Measurements from ENCODE around the gene PLP2. TPM values are rescaled to one million over a fixed set of nuclear protein-coding genes. Genes with fewer than 3 reads are reported as not detected.

PLP2 gene
- total RNA-seq, 1 donor from 2014 or later, result 37.8 TPM

DNA sequence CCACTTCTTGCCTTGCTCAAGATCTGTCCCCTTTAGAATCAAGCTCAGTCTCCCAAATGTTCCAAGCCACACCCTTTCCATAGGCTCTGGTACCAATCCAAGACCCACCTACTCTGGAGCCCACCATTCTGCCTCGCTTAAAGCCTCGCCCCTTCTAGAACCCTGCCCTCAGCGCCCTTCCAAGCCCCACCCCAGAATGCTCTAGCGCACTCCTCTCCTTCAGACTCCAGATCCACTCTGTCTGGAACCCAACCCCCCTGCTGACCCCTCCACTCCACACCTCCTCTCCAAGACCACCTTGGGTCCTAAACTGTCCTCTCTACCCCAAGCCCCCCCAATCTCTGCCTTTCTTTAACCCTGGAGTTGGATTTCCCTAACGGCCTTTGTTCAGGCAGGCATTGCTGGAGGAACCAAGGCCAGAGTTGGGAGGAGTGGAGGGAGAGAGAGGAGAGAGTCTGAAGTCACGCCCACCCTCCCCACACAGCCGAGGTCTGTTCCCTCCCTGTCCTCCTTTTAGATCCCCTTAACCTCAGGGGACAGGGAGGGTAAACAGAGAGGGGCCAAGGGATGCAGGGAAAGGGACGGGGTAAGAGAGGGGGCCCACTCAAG lies 16.9 kb downstream of the PLP2 start:
- TF ChIP-seq, protein P1, sequence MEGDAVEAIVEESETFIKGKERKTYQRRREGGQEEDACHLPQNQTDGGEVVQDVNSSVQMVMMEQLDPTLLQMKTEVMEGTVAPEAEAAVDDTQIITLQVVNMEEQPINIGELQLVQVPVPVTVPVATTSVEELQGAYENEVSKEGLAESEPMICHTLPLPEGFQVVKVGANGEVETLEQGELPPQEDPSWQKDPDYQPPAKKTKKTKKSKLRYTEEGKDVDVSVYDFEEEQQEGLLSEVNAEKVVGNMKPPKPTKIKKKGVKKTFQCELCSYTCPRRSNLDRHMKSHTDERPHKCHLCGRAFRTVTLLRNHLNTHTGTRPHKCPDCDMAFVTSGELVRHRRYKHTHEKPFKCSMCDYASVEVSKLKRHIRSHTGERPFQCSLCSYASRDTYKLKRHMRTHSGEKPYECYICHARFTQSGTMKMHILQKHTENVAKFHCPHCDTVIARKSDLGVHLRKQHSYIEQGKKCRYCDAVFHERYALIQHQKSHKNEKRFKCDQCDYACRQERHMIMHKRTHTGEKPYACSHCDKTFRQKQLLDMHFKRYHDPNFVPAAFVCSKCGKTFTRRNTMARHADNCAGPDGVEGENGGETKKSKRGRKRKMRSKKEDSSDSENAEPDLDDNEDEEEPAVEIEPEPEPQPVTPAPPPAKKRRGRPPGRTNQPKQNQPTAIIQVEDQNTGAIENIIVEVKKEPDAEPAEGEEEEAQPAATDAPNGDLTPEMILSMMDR (IDR thresholded peaks at IDR 0.05; ENCODE audit: unreplicated experiment), result no peak
- Mint-ChIP-seq H3K27ac (no peak overlapping the region), H3K27me3 (ENCODE audit: low read depth) (no peaks in the 10 kb centered on the region), H3K4me1 (peaks cover 31% of the 10 kb centered on the region), H3K4me3 (no peak overlapping the region), H3K9me3 (peaks cover 10% of the 10 kb centered on the region), H3K36me3 (no peaks in the 10 kb centered on the region)
- no peak for DNase-seq (ENCODE audit: low spot score in 2 of 2, unreplicated experiment in 2 of 2)

DNA sequence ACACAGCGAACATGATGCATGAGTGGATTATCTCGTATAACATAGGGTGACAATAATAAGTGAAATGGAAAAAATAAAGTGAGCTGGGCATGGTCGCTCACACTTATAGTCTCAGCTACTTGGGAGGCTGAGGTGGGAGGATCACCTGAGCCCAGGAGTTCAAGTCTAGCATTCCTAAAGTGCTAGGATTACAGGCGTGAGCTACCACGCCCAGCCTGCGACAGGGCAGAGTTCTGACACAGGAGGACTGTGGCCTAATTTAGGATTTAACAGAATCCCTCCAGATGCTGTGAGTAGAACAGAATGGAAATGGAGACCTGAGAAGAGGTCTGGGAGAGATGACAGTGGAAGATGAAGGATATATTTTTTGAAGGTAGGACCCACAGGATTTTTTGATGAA lies 17.9 kb downstream of the PLP2 start:
- peaks cover 15% of the 10 kb centered on the region for H3K9me3 Mint-ChIP-seq
- H3K4me3 Mint-ChIP-seq, result peak overlapping the region; percentile 30
- peaks cover 28% of the 10 kb centered on the region for H3K4me1 Mint-ChIP-seq
- H3K27ac Mint-ChIP-seq, result peak overlapping the region; percentile 80
- H3K27me3 Mint-ChIP-seq (ENCODE audit: low read depth), result no peaks in the 10 kb centered on the region
- DNase-seq (ENCODE audit: low spot score in 2 of 2, unreplicated experiment in 2 of 2), result no peak
- H3K36me3 Mint-ChIP-seq, result no peaks in the 10 kb centered on the region
- TF ChIP-seq, protein P1 (IDR thresholded peaks at IDR 0.05; ENCODE audit: unreplicated experiment), result no peak

DNA sequence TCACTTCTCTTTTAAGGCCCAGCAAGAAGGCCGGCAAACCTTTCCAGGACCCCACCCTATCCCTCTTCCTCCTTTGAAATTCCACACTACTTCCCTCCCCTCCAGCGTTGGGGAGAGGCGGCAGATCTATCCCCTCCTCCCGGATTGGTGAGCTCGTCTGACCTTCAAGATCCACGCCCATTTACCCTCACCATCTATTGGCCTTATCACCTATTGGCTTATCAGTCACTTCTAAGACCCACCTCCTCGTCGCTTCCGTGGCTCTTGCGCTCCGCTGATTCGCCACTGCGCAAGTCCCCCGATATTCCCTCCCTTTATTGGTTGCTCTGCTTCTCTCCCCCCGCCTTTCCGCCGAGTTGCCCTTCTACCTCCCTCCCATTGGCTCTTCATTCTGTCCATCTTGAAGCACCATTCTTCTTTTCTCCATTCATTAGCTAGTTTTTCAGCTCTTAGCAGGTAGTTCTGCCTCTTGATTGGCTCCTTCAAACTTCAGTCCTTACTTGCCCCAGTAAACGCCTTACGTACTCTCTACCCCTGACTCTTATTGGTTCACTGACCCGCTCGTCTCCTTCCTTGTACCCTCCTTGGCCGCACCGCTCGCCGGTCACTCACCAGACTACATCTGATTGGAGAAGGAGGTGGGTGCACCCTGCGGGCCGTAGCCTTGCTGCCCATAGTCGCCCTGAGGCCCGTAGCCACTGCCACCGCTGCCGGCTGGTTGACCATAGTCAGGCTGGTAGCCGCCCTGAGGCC lies 19.3 kb downstream of the PLP2 start:
- H3K27ac Mint-ChIP-seq, result peak overlapping the region; percentile 91
- peaks cover 22% of the 10 kb centered on the region for H3K4me1 Mint-ChIP-seq
- H3K36me3 Mint-ChIP-seq, result no peaks in the 10 kb centered on the region
- TF ChIP-seq, protein P1 (IDR thresholded peaks at IDR 0.05; ENCODE audit: unreplicated experiment), result no peak
- DNase-seq (ENCODE audit: low spot score in 2 of 2, unreplicated experiment in 2 of 2), result peak; percentile 79 to 80
- H3K4me3 Mint-ChIP-seq, result peak overlapping the region; percentile 81
- no peaks in the 10 kb centered on the region for H3K27me3 Mint-ChIP-seq (ENCODE audit: low read depth)
- peaks cover 25% of the 10 kb centered on the region for H3K9me3 Mint-ChIP-seq

DNA sequence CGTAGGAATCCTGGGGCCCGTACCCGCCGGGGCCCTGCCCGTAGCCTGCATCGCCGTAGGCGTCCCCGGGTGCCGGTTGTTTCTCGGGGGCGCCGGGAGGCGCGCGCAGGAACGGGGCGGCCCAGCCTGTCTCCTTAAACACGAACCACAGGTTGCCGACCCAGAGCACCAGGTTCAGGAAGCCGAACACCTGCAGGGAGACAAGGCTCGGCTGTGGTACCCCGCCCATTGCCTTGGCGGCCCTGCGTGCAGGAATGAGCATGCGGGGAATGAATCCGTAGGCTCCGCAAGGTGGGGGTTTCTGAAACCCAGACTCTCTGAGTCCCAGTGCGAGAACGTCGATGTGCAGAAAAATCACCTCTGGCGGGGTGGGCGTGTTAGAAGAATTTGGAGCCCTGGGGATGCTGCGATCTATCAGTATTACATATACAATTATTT lies 19.9 kb downstream of the PLP2 start:
- no peak for DNase-seq (ENCODE audit: low spot score in 2 of 2, unreplicated experiment in 2 of 2)
- Mint-ChIP-seq H3K27me3 (ENCODE audit: low read depth) (peaks cover 2% of the 10 kb centered on the region), H3K9me3 (peaks cover 25% of the 10 kb centered on the region), H3K4me3 (peak overlapping the region; percentile 81), H3K27ac (peak overlapping the region; percentile 91), H3K4me1 (peaks cover 20% of the 10 kb centered on the region), H3K36me3 (no peaks in the 10 kb centered on the region)
- TF ChIP-seq, protein P1 (IDR thresholded peaks at IDR 0.05; ENCODE audit: unreplicated experiment), result no peak

DNA sequence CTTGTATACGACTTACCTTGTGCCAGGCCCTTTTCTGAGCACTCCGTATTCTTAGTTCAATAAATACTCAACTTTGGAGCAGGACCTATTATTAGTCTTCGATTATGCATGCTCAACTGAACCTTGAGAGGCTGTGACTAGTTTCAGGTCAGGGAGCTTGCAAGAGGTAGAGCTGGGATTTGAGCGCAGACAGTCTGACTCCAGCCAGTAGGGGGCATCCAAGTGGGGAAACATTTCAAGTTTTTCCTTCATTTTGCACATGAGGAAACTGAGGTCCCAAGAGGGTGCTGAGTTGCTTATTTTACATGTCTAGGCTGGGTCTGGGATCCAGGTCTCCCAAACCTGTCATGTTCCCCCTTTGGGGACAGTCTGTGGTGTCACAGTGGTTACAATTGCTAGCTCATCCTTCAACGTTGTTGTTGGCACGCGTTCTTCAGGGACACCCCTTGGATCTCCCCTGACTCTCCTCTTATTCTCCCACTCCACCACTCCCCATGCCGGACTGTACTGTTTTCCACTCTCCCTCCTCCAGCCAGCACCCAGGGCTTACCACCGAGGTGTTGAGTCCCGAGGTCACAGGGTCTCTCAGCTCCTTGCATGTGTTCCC lies 21.1 kb downstream of the PLP2 start:
- Mint-ChIP-seq H3K9me3 (peaks cover 25% of the 10 kb centered on the region), H3K27ac (no peak overlapping the region), H3K36me3 (no peaks in the 10 kb centered on the region), H3K27me3 (ENCODE audit: low read depth) (peaks cover 8% of the 10 kb centered on the region), H3K4me1 (peaks cover 11% of the 10 kb centered on the region), H3K4me3 (peak overlapping the region; percentile 17)
- DNase-seq (ENCODE audit: low spot score in 2 of 2, unreplicated experiment in 2 of 2), result no peak
- TF ChIP-seq, protein P1 (IDR thresholded peaks at IDR 0.05; ENCODE audit: unreplicated experiment), result peak; percentile 67

Measured in mesothelial cell of epicardium (in vitro differentiated cells).